HG02798 (cell line): Measurements from ENCODE around the gene NR1I3.

Experiments
- ATAC-seq: cut with Tn5 transposase; IDR thresholded peaks from one replicate; pipeline ENCODE4 v1.9.1; 2021; ENCODE audit warnings: mild to moderate bottlenecking; ENCODE audit not compliant: unreplicated experiment, poor library complexity

NR1I3 gene

DNA sequence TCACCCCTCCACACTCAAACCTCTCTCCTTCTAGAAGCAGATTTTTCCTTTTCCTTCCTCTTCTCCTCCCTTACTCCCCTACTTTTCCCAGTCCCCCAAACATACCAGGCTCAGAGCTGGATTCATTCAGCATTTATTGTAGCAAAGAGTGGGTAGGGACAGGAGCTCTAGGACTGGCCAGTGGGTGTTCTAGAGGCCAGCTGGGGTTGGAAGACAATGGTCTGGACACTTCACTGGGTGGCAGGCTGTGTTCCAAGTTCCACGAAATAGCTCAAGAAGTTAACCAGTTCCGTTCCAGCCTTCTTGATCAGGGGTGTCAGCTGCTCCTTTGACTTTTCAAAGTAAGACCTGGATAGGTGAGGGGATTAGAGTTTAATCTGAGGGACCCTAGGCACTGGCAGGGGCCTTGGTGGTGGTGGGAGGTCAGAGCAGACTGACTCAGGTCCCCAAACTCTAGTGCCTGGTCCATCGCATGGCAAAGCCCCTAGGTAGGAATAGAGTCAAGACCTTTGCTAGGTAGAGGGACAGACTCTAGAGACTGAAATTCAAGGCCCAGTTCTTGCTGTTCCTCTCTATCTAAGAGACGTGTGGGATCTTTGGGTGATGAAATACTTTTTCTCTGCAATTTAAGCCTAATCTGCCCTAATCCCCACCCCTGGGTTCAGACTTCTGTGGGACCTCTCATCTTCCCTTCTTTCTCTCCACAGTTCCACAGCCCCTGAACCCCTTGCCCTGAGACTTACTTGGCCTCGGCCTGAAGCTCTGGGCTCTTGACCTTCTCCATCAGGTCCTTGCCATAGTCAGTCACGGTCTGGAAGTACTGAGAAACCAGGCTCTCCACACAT lies 15.6 kb downstream of the NR1I3 start:
- ATAC-seq, result no peak

DNA sequence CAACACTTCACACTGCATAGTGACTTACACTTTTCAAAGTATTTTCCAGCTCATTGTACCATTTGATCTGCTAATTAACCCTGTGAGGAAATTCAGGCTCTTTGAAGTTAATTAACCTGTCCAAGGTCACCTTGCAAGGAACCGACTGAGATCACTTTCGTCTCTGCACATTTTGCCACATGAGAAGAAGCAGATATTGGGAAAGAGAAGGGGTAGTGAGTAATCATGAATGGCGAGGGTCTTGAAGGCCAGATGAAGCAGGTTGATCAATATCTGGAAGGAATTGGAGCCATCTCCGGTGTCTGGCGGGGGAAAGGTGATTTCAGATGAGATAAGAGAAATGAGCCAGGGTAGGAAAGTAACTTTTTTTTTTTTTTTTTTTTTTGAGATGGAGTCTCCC lies 18.0 kb downstream of the NR1I3 start:
- no peak for ATAC-seq

DNA sequence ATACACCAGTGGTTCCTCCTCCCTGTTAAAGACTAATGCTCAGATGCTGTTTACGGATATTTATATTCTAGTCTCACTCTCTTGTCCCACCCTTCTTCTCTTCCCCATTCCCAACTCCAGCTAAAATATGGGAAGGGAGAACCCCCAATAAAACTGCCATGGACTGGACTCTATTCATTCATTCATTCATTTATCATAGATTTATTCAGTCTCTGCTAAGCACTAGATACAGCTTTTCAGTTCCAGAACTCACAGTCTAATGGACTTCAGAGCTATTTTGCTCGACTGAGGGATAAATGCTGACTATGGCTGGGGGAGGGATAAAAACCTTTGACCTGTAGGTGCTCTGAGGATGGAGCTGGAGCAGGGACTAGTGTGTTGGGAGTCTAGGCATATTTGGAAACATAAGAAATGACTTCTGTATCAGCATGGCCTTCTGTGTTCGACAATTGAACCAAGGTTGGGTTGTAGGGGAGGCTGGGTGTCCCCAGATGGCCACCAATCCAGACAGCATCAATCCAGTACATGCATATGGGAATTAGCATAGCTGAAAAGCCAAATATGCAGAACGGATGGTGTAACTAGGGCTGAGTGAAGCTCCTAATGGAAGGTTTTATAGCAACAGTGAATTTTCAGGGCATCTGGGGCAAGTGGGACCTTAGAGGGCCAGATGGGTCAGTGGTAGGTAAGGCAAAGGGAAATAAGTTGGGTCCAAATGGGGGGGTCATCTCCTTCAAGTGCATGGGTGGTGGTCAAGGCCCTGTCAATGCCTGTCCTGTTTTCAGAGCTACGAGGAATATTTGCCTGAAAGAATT lies 18.7 kb downstream of the NR1I3 start:
- ATAC-seq, result no peak

DNA sequence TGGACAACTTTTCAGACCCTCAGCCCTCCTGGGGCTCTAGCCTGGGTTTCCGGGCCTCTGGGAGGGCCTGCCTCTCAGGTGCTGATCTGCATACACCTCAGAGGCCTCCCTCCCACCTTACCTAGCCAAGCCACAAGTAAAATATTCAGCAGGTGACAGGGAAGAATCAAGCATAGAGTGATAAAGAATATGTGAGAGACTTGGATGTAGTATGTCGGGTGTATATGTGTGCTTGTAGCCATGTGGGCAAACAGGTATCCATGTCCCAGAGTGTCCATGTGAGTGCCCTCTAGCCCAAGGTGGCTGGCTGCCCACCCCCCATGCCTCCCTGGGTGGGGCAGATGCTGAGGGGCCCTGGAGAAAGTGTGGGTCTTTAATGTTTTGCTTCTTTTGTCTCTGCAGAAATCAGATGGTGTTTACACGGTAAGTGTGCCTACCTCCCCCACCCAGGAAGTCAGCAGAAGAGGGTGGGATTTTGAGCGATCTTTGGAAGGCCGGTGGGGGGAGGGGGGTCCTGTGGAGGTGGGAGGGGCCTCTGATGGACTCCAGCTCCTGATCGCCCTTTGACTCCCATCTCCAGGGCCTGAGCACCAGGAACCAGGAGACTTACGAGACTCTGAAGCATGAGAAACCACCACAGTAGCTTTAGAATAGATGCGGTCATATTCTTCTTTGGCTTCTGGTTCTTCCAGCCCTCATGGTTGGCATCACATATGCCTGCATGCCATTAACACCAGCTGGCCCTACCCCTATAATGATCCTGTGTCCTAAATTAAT lies 19.5 kb downstream of the NR1I3 start:
- ATAC-seq, result no peak

DNA sequence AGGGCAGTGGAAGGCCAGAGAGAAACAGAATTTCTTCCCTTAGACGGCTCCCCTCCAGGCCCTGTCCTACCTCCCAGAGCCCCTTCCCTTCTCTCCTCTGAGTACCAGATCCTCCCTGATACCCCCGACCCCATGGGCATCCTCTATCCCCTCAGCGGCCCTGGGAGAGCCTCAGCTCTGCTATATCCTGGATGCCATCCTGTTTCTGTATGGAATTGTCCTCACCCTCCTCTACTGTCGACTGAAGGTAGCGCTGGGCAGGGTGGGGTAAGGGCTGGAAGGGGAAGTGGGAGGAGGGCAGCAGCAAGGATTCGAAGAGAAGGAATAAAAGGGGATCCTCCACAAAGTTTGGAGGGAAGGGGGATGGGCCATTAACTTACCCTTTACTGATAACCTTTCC lies 20.2 kb downstream of the NR1I3 start:
- ATAC-seq, result no peak

DNA sequence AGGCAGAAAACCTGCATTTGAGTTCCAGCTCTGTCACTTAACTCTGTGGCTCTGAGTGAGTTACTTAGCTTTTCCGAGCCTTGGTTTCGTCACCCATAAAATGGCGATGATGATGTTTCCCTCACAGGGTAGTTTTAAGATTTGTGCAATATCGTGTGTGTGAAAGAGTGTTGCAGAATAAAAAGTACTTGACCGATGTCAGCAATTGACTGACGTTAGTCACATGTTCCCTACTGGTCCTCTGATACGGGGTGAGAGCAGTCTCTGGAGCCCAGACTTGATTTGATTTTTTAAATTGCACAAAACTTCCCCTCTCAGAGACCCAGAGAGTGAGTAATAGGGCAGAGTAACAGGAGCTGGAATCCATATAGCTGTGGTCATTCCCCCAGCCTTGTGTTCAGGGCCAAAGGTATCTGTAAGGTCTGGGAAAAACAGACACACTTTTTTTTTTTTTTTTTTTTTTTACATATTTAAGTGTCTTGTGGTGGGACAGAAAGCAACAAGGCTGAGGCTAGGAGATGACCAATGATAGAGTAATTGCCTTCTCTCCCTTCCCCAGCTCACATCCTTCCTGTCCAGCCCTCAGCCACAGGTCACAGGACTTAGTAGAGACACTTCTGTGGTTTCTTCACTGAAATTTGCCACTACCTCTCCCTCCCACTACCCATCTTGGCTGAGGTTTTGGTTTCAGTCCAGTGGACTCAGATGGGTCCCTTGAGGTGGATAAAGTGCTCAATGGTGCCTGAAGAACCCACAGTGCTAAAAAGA lies 20.9 kb downstream of the NR1I3 start:
- peak; percentile 80 for ATAC-seq

DNA sequence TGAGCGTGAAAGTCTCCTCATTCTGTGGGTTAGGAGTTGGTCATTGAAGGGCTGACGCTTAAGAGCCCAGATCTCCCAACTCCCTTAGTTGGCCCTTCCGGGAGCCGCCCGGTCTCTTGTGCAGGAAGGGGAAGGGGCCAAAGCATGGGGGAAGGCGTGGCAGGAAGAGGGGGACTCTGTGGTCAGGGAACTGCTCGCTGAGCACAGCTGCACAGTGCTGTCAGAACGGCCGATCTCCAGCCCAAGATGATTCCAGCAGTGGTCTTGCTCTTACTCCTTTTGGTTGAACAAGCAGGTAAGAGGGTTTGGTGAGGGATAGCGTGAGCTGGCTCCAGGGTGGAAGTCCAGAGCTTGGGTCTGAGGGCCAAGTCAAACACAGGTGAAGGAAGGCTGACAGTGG lies 22.9 kb downstream of the NR1I3 start, which contains the start of gene FCER1G:
FCER1G (plus strand) TSS at position 220 of the 400 bp plus-strand sequence; CDS start at position 247, 27 bp downstream.
- ATAC-seq, result no peak

DNA sequence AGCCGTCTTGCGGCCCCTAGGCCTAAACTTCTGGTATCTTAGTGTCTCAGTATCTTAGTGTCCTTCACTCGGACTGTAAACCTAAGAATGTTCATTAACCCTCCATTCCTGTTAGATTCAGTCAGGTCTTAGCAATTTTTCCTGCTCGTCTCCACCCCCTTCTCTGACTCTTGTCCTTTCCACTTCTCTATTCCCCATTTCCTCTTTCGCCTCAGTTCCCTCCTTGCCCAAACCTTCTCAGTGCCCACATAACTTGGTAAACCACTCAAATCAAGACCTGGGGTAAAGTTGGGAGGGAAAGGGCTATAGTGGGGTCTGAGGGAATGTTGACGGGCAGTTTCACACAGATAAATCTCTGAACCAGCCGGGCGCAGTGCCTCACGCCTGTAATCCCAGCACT lies 23.6 kb downstream of the NR1I3 start:
- ATAC-seq, result no peak

DNA sequence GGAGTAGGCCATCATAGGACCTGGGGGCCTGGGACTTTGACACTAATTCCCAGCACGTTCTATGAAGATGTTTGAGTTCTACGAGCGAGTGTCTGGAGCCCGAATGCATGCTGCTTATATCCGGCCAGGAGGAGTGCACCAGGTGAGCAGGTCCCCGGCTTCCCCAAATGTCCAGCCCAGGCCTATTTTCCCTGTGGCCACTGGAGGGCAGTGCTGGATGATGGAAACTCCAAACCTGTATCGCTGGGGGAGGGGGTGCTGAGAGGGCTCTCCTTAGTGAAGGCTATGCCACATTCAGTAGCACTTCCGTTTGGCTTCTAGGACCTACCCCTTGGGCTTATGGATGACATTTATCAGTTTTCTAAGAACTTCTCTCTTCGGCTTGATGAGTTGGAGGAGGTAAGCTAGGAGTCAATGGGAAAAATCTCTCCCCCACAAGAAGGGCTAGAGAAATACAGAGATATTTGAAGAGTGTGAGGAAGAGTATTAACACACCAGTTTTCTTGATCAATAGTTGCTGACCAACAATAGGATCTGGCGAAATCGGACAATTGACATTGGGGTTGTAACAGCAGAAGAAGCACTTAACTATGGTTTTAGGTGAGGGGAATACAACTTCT lies 28.1 kb downstream of the NR1I3 start:
- ATAC-seq, result peak; percentile 61

DNA sequence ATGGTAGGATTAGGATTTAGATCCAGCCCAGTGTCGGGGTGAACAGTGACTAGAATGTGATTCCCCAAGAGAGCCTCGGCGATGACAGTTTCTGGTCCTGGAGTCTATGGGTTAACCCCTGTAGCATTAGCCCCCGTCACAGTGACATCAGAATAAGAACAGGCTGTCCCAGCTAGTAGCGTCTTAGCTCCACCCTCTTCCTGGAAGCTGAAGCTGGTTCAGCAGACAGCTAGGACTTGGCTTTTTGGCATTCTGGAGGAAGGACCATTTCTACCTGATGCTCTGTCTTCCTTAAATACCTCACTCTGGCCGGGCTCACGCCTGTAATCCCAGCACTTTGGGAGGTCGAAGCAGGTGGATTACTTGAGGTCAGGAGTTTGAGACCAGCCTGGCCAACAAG lies 30.8 kb downstream of the NR1I3 start:
- ATAC-seq, result no peak

DNA sequence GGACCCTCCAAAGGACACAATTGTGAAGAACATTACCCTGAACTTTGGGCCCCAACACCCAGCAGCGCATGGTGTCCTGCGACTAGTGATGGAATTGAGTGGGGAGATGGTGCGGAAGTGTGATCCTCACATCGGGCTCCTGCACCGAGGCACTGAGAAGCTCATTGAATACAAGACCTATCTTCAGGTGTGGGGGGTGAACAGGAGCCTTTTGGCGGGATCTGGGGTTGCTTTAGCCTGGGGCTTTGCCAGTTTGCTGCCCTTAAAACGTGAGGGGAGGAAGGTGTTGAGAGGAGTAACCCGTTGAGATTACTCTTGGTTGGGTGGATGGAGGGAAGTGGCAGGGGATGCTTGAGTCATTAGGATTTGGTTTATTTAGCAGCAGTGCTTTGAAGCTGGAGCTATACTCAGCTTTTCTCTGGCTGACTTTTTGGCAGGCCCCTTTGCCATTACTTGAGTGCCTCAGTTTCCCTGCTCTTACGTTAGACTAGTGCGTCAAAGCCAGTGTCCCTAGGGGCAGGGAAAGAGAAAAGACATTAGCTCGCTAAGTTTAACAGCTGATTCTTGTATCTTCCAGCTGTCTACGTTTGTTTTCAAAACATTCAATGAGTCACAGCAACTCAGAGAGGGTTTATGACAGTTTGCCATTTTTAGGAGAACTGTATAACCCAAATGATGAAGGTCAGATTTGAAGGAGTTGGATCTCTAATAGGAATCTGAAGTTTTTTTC lies 31.4 kb downstream of the NR1I3 start:
- no peak for ATAC-seq

DNA sequence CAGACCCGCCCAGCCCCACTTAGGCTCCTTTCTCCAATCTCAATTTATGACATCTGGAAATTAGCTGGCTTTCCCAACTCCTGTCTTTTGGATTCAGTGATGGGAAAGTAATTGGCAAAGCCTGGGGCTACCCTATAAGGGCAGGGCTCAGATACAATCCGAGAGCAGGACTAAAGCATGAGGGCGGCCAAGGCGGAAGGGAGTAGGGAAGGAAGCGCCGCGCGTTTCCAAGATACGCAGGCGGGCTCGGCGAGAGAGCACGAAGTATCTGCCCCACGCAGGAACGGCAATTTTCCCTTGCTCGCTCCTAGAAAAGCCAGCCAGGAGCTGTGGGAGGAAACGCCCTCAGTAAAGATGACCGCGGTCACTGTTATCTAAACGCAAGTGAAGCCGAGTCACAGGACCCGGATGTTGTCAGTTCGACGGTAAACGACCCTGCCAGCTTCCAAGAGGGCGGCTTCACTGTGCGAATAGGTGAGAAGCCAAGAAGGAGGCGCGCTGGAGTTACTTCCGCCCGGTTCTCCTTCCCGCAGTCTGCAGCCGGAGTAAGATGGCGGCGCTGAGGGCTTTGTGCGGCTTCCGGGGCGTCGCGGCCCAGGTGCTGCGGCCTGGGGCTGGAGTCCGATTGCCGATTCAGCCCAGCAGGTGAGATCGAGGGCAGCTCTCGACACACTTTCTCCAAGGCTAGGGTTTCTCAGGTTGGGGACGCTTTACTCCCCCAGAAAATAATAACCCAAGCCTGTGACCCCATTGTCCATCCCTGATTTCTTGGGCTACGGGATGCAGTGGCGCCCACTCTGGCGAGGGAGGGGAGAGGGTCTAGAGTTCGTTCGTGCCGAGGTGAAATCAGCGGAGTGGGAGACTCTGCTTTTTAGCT lies 35.9 kb downstream of the NR1I3 start, which contains the start of gene NDUFS2:
NDUFS2 (plus strand) TSS at position 532 of the 877 bp plus-strand sequence; CDS start at position 551, 19 bp downstream.
- ATAC-seq, result peak; percentile 98

DNA sequence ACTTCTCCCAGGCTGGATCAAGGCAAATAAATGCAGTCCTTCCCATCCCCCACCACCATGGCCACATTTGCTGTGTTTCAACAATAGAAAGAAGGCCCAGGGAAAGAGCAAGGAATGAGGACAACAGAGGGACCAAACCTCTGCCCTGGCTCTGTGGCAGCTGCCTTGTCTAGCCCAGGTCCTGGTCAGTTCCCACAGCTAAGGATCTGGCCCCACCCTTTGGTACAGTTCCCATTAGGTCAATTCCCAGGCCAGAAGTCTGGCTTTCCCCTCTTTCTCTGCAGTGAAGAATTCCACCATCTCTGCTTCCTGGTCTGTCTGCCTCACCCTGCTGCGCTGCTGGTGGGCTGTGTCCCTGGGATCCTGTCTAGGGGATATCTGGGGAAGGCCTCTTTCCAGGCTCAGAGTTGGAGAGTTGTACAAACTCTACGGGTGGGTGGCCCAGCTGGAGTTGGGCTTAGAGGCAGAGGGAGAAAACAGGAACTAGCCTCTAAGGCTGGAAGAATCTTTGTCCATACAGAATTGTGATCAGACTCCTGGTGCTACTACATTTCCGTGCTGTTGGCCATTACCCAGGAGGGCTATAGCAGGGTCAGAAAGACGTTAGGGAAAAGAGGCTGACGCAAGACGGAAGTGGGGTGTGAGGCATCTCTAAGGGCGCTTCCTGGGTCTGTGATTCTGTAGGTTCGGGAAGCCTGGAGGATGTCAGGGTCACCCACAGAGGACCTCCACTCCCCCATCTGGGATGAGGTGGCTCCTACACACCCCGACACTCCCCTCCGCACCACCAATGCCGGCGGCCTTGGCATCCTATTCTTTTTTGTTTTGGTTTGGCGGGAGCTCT lies 36.8 kb downstream of the NR1I3 start:
- ATAC-seq, result no peak

DNA sequence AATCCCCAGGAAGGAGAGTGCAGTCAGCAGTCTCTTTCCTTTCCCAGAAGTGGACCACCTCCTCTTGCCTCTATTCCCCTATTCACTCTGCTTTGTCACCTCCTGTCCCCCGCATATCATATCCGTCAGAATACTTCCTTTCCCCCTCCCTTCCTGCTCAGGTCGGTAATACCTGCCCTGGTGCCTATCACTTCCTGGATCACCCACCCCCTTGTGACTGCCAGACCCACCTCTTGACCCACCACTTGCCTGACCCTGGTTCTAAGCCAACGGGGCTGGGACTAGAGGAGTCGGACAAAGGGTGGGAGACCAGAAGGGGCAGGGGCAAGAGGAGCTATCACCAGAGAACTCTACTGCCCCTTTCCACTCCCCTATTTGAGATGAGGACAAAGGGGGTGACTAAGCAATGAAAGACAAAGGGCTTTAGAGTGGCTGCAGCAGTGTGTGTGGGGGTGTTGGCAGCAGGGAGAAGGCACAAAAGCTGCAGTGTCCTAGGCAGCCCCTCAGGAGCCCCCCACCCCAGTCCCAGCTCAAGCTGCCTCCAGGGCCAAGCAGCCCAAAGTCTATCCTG lies 37.5 kb downstream of the NR1I3 start:
- no peak for ATAC-seq

DNA sequence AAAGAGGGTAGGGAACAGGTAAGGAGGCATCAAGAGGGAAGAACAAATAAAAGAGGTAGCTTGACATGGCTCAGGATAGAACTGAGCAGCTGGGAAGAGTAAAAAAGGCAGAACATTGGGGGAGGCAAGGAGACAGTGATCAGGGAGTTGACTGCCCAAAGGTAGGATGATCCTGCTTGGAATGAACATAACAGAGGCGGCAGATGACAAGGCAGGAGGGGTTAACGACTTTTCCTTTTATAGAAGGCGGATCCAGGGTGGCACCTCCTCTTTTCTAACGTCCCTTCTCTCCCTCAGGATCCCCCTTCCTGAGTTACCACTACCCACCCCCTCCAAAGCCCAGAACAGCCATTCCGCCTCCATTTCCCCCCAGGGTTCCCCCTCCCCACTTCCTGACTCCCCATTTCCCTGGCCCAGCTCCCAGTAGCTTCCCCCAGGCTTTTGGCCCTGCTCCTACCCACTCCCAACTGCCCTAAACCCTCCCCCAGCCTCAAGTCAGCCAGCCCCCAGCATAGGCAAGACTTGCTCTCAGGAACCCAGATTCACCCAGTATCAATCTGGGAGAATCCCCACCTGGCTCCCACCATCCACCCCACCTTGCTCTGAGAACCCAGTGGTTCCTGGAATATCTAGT lies 38.4 kb downstream of the NR1I3 start:
- ATAC-seq, result no peak

DNA sequence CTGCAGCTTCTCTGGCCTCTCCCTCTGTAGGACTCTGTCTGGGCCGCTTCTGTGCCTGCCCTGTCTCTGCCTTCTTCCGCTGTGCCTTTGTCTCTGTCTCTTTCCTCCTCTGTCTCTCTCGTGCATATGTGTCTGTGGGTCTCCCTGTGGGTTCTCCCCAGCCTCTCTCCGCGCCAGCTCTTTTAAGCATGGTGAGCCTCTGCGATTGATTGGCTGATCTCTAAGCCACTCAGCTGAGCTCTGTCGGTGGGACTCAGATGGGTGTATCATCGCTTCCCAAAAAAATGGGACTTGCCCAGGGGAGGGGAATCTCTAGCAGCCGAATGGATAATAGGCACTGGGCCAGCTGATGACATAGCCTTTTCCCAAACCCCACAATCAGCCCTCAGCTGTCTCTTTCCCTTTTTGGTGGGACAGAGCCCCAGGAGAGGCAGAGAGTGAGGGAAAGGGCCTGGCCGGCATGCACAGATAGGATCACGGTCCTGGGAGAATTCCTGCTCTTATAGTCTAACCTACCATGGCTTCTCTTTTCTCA lies 39.0 kb downstream of the NR1I3 start, which contains the start of gene ADAMTS4:
ADAMTS4 (minus strand) TSS at position 158 of the 535 bp plus-strand sequence. CDS start 427 bp downstream, outside the sequence.
- ATAC-seq, result no peak
